Smooth muscle cell of the brain vasculature (primary cell): ENCODE results near the gene VGF.
"Not testable (repeated sequence)": the region's sequence is repeated elsewhere in the genome, so short reads cannot be mapped to it uniquely, and the experiment has no call there.

ENCODE experiments used
- DNase-seq: peaks from one replicate; pipeline ENCODE4 v3.0.0-alpha.2; 2012; ENCODE audit warnings: low read depth, low spot score

VGF gene

DNA sequence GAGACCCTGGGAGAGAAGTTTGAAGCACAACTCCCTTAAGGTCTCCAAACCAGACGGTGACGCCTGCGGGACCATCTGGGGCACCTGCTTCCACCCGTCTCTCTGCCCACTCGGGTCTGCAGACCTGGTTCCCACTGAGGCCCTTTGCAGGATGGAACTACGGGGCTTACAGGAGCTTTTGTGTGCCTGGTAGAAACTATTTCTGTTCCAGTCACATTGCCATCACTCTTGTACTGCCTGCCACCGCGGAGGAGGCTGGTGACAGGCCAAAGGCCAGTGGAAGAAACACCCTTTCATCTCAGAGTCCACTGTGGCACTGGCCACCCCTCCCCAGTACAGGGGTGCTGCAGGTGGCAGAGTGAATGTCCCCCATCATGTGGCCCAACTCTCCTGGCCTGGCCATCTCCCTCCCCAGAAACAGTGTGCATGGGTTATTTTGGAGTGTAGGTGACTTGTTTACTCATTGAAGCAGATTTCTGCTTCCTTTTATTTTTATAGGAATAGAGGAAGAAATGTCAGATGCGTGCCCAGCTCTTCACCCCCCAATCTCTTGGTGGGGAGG lies 27.6 kb downstream of the VGF start:
- no peak for DNase-seq

DNA sequence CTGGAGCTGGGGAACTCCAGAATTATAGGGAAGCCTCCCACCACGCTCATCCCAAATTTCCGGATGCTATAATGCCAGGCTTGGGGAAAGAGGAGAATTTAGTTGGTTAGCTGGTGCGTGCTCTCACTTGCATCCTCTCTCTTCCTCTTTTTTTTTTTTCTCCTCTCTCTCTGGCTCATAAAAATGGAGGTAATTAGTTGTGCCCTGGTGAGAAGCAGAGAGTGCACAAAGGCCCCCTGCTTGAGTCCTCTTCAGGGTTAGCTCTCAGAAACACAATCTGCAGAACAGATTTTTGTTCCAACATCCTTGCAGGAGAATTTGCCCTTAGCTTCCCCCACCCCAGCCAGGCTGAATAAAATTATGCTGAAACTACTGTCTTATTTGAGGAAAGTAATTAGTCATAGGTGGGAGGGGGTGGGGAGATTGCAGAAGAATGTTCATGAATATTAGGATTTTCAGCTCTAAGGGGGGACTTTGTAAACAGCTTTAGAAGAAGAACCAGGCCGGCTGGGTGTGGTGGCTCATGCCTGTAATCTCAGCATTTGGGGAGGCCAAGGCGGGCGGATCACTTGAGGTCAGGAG lies 30.9 kb downstream of the VGF start:
- no peak for DNase-seq

DNA sequence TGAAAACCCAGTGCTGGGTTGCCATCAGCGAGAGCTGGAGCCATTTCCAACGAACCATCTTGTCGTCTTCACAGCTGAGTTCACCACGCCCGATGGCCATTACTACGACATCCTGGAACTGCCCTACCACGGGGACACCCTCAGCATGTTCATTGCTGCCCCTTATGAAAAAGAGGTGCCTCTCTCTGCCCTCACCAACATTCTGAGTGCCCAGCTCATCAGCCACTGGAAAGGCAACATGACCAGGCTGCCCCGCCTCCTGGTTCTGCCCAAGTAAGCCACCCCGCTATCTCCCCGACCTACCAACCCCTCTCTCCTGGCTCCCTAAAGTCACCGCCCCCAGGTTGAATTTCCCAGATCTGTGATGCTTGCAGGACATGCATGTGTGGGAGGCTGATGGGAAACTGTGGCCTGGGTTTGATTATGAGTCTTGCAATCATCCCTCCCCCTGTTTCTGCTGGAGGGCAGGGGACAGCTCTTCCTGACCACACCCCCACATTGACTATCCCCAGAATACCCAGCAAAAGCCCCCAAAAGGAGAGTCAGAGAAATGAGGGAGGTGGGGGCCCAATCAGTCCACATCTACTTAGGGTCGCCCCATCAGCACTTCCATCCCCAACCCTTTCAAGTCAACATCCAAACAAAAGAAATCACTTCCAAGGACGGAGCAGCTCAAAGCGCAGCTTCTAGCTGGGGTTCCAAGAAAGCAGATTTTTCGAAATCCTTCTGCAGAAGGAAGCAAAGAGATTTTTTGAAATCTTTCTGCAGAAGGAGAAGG lies 31.6 kb downstream of the VGF start:
- no peak for DNase-seq

DNA sequence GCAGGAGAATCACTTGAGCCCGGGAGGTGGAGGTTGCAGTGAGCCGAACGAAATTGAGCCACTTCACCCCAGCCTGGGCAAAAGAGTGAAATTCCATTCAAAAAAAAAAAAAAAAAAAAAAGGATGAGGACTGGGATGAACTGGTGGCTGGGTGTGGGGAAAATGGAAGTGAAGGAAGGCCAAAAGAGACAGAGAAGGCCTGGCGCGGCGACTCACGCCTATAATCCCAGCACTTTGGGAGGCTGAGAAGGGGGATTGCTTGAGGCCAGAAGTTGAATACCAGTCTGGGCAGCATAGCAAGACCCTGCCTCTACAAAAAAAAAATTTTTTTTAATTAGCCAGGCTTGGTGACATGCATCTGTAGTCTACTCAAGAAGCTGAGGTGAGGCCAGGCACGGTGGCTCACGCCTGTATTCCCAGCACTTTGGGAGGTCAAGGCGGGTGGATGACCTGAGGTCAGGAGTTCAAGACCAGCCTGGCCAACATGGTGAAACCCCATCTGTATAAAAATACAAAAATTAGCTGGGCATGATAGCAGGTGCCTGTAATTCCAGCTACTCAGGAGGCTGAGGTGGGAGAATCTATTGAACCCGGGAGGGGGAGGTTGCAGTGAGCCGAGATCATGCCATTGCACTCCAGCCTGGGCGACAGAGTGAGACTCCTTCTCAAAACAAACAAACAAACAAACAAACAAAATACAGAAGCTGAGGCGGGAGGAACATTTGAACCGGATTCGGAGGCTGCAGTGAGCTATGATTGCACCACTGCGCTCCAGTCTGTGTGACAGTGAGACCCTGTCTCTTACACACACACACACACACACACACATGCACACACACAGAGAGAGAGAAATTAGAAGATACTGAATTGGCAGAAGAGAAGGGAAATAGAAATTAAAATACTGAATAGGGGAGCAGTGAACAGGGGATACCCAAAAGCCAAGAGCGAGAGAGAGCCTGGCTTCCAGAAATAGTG lies 32.5 kb downstream of the VGF start:
- DNase-seq: not testable (repeated sequence)

DNA sequence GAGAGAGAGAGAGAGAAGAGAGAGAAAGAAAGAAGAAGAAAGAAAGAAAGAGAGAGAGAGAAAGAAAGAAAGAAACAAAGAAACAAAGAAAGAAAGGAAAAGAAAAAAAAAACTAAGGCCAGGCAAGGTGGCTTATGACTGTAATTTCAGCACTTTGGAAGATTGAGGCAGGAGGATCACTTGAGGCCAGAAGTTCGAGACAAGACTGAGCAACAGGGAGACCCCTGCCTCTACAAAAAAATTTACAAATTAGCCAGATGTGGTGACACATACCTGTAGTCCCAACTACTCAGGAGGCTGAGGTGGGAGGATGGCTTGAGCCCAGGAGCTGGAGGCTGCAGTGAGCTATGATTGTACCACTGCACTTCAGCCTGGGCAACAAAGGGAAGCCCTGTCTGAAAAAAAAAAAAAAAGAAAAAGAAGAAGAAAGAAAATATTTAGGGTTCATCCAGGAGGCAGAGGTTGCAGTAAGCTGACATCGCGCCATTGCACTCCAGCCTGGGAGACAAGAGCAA lies 35.7 kb downstream of the VGF start:
- no peak for DNase-seq

DNA sequence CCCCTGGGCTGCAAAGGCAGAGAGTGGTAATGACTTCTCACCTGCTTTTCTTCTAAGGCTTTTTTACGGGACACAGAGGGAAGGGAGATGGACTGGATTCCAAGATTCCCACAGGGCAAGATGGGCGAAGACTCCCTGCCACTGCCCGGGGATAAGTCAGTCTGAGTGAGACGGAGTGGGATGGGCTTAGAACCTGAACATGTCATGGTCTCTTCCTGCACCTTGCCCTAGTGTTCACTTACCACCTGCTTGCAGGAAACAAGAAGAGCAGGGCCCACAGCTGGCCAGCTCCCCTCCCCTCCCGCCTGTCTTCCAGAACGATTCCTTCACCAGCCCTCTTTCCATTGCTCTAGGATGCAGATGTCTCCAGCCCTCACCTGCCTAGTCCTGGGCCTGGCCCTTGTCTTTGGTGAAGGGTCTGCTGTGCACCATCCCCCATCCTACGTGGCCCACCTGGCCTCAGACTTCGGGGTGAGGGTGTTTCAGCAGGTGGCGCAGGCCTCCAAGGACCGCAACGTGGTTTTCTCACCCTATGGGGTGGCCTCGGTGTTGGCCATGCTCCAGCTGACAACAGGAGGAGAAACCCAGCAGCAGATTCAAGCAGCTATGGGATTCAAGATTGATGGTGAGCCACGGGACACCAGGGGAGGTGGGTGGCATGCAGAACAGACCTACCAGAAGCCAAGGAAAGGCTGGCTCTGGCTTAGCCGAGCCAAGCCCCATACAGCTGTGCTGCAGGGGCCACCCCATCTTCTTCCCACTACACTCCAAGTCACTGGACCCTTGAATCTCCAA lies 37.1 kb downstream of the VGF start:
- no peak for DNase-seq

DNA sequence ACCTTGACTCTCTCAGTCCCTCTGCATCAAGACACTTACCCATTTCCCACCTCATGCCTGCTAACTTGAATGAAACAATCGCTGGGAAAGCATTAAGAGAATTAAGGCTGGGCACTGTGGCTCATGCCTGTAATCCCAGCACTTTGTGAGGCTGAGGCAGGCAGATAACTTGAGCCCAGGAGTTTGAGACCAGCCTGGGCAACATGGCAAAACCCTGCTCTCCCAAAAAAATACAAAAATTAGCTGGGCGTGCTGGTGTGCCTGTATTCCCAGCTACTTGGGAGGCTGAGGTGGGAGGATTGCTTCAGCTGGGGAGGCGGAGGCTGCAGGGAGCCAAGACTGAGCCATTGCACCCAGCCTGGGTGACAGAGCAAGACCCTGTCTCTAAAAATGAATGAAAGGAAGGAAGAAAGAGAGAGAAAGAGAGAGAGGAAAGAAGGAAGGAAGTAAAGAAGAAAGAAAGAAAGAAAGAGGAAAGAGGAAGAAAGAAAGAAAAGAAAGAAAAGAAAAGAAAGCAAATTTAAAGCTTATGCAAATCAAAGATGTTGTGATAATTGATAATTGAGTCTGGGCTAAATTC lies 37.8 kb downstream of the VGF start:
- DNase-seq: no peak

DNA sequence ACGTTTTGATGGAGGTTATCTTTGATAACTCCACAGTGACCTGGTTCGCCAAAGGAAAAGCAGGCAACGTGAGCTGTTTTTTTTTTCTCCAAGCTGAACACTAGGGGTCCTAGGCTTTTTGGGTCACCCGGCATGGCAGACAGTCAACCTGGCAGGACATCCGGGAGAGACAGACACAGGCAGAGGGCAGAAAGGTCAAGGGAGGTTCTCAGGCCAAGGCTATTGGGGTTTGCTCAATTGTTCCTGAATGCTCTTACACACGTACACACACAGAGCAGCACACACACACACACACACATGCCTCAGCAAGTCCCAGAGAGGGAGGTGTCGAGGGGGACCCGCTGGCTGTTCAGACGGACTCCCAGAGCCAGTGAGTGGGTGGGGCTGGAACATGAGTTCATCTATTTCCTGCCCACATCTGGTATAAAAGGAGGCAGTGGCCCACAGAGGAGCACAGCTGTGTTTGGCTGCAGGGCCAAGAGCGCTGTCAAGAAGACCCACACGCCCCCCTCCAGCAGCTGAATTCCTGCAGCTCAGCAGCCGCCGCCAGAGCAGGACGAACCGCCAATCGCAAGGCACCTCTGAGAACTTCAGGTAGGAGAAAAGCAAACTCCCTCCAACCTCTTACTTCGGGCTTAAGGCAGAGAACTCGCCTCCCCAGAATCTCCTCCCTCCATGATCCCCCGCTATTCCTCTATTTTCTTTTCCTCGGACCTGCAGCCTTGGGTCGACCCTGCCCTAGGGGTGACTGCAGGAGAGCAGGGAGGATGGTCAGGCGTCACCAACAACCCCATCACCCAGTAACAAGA lies 38.5 kb downstream of the VGF start, which contains the start of gene SERPINE1:
Gene SERPINE1, plus strand, starts transcription at position 454 of the 809 bp plus-strand sequence. CDS start 1,290 bp downstream, outside the sequence.
- peak; percentile 99 for DNase-seq

DNA sequence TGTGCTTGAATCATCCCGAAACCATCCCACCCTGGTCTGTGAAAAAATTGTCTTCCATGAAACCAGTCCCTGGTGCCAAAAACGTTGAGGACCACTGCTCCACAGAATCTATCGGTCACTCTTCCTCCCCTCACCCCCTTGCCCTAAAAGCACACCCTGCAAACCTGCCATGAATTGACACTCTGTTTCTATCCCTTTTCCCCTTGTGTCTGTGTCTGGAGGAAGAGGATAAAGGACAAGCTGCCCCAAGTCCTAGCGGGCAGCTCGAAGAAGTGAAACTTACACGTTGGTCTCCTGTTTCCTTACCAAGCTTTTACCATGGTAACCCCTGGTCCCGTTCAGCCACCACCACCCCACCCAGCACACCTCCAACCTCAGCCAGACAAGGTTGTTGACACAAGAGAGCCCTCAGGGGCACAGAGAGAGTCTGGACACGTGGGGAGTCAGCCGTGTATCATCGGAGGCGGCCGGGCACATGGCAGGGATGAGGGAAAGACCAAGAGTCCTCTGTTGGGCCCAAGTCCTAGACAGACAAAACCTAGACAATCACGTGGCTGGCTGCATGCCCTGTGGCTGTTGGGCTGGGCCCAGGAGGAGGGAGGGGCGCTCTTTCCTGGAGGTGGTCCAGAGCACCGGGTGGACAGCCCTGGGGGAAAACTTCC lies 39.2 kb downstream of the VGF start:
- no peak for DNase-seq

DNA sequence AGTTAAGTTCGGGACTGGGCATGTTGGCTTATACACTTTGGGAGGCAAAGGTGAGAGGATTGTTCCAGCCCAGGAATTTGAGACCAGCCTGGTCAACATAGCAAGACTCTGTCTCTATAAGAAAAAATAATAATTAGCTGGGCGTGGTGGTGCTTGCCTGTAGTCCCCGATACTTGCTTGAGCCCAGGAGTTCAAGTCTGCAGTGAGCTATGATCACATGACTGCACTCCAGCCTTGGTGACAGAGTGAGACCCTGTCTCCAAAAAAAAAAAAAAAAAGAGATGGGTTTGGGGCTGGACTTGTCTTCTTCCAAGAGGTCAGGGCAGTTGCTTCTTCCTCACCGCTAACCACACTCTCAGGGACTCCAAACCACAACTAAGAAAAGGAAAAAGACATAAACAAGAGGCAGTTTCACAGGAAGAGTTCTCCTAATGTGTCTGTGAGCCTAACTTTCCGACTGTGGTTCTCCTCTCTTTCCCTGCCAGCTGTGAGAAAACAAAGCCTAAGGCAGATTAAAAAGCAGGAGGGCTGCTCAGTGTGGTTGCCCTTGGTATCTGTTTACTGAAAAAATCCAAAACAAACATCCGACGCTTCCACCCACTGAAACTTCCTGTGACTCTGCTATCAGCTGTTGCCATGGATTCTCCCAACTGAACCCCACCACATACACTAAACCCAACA lies 40.9 kb downstream of the VGF start:
- peak; percentile 92 for DNase-seq

DNA sequence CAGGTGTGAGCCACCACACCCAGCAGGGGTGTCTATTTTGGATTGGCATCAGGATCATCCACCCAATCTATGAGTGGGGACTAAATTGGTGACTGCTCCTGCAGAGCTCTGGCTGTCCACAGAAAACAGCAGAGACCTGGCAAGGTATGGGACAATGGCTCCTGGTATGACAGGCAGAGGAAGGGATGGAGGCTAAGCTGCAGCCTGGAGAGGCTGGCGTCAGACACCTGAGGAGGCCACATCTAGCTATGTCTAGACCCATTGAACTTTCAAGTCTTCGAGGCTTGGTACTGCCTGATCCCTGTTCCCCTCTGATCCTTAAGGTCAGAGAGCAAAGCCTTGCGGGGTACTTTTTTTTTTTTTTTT lies 41.7 kb downstream of the VGF start:
- no peak for DNase-seq

DNA sequence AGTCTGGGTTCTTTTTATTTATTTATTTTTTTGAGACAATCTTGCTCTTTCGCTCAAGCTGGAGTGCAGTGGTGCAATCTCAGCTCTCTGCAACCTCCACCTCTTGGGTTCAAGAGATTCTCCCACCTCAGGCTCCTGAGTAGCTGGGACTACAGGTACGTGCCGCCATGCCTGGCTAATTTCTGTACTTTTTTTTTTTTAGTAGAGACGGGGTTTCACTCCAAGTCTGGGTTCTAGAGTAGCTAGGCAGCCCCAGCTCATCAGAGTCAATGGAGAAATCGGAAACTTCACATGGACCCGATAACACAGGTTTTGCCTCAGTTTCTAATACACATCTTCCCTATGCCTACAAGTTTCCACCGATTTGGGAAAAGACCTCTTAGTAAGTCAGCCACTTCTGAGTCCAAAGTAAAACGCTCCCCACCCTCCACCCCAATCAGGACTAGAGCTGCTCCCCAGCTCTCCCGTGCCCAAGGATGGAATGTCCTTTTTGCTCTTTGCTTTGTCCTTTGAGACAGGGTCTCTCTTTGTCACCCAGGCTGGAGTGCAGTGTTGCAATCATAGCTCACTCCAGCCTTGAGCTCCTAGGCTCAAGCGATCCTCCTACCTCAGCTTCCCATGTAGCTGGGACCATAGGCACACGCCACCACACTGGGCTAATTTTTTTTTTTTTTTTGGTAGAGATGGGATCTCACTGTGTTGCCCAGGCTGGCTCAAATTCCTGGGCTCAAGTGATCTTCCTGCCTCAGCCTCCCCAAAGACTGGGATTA lies 42.3 kb downstream of the VGF start:
- DNase-seq: no peak

DNA sequence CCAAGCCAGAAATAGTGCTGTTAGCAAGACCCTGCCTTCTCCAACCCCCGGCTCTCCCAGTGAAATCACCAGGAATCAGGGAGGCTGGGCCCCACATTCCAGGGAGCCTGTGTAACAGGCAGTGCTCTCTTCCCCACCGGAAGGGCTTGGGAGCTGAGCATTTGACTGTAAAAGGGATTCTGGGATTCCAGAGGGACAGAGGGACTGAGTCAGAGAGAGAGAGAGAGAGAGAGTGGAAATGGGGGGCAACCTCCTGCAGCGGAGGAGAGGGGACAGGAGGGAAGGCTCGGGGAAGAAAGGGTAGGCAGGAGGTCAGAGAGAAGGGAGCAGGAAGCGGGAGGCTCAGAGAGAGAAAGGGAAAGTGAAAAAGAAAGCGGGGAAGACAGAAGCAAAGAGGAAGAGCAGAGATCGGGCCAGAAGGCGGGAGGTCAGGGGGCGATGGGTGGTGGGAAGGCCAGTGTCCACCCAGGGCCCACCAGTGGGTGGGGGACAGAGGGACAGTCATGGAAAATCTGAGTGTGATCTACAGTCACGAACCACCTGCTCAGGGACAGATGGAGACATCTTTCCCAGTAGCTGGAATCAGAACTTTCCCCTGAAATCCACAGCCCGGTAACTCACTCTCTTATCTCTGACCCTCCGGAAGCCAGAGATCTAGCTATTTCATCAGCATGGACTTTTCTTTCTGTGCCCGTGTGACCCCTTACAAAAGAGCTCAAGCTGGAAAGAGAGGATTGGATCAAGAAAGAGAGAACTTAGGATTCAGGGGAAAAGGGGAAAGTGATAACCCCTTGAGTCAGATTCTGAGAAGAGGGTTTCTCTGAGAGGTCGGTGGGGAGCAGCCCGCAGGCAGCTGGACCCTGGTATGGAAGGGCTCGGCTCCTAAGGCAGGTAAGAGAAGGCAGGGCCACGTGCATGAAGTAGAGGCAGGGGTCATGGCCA lies 43.1 kb downstream of the VGF start:
- no peak for DNase-seq

DNA sequence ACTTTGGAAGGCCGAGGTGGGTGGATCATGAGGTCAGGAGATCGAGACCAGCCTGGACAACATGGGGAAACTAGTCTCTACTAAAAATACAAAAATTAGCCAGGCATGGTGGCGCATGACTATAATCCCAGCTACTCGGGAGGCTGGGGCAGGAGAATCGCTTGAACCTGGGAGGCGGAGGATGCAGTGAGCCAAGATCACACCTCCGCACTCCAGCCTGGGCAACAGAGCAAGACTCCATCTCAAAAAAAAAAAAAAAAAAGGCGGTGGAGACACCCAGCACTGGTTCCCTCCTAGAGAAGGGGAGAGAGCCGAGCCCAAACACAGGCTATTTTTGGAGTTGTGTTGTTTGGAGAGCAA lies 43.8 kb downstream of the VGF start:
- not testable (repeated sequence) for DNase-seq

DNA sequence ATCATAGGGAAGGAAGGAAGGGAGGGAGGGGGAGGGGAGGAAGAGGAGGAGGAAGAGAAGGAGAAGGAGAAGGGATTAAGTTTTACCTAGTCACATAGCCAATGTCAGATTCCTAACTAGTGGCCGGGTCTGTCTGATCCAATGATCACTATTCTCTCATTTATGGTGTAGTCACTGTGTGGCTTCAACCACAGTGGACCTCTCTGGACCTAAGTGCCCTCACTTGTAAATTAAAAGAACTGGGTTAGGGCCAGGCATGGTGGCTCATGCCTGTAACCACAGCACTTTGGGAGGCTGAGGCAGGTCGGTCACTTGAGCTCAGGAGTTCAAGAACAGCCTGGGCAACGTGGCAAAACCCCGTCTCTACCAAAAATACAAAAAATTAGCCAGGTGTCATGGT lies 45.1 kb downstream of the VGF start:
- DNase-seq: no peak

DNA sequence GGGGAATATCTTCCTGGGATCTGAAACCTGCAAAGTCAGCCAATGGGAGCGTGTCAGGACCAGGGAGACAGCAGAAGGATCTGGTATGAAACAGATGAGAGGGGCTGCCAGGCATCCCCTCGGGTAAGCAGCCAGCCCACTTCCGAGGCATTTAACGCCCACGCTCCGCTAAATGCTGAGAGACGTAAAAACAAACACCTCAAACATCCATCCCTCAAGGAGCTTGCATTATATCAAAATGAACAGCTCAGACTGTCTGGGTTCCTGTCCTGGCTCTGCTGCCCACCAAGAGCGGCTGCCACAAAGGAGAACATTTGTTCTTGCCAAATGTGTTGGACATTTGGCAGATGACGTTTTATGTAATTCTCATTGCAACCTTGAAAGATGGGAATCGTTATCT lies 45.5 kb downstream of the VGF start:
- no peak for DNase-seq

DNA sequence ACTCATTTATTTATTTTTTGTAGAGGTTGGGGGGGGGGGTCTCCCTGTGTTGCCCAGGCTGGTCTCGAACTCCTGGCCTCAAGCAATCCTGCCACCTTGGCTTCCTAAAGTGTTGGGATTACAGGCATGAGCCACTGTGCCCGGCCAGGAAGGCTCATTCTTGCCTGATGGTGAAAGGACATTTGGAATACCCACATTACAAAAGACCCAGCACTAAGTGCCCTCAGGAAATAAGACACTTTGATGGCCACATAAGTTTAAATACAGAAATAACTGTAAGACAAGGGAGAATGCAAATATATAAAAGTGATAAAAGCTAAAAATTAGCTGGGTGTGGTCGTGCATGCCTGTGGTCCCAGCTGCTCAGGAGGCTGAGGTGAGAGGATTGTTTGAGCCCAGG lies 46.5 kb downstream of the VGF start:
- no peak for DNase-seq
